Iris pigment epithelial cell (primary cell): Measurements from ENCODE around the gene ATL3.
"Not testable (repeated sequence)": the region's sequence is repeated elsewhere in the genome, so short reads cannot be mapped to it uniquely, and the experiment has no call there.

Experiments used
- DNase-seq: peaks from one replicate; pipeline ENCODE4 v3.0.0-alpha.2; 2011; ENCODE audit warnings: low read depth

Gene ATL3

GRCh38 chr11:63681321-63682065 lies 10.3 kb upstream of the ATL3 start, which contains the start of gene RTN3:
TSS of gene RTN3 (plus strand) at chr11:63681500. CDS start at chr11:63681637, 137 bp downstream.
- DNase-seq: peak; percentile 97

- DNase-seq: no peak
Measured at GRCh38 chr11:63680834-63681320, 9.7 kb upstream of the ATL3 start.

DNA sequence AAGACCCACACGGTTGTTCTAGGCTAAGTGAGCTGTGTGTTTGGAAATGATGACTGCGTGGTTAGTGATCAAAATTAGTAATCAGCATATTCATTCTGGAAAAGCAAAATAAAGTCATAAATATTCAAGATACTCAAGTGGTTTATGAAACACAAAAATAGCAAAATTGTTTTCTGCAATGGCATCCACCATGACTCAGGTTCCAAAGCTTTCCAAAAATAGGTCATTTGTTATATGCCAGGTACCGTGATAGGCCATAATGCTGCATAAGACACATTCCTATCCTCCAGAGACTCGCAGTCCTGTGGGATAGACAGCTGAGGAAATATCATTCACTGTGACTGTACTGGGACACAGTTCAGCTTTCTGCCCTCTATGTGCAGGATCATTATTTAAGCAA lies 2.4 kb upstream of the ATL3 start:
- DNase-seq: no peak

DNA sequence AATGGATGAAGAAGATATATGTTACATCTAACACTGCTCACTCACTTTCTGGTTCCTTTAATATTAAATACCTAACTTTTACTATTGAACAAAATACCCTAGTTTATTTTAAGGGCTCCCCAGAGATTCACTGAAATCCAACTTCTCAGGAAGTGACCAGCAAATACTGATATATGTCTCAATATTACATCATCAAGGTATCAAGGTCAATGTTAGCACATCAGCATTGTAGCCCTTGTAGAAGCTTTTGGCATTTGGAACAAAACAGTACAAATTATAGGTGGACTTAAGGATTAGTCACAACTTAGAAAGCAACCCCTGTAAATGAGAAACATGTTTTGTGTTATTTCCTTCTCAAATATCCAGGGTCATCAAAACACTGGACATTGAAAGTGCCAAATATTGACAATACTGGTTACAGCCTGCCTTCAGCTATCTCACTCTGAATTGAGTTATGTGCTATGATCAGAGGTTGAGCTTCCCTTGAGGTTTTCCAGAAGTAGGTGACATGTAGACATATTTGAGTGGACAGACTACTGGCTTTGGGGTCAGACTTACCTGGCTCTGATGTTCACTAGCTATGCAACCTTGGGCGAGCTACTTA lies 1.9 kb upstream of the ATL3 start:
- no peak for DNase-seq

GRCh38 chr11:63672156-63672463 lies 934 bp upstream of the ATL3 start:
- no peak for DNase-seq

DNA sequence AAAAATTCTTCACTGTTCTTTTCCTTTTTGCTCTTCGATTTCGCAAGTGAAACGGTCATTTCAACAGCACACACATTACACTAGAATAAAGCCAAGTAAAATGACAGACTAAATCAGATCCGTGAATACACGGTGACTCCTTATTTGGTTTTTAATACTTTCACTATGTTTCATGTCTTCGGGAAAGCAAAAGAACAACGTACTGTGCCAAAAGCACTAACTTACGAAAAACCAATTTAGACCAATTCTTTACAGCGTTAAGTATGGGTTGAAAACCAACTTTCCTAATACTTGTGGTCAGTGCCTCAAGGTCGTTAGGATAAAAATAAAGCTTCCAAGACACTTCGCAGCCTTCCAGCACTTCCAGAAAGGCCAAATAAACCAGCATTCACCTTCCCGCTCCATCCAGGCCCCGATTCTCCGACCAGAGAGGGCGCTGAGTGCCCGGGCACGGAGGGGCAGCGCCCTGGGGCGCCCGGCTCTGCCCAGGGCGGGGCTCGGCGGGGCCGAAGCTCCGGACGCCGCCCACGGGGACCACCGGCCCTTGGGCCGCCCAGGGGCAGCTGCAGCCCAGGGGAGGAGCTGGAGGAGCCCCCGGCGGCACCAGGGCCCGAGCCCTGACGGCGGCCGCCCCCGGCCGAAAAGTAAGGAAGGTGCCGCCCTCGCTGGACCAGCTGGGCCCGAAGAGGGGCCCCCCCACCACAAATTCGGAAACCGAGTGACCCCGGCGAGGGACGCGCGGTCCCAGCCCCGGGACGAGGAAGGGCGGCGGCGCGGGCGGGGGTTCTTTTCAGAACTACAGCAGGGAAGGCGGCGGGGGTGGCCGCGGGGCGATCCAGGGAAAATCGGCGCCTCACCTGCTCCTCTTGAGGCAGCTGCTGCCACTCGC lies 499 bp downstream of the ATL3 start:
- DNase-seq: peak; percentile 59

GRCh38 chr11:63670096-63670432 lies 1.1 kb downstream of the ATL3 start:
- no peak for DNase-seq

GRCh38 chr11:63667995-63668795 lies 3.0 kb downstream of the ATL3 start:
- peak; percentile 94 for DNase-seq

- peak; percentile 87 for DNase-seq
Measured at GRCh38 chr11:63666874-63667273, 4.3 kb downstream of the ATL3 start.

- DNase-seq: peak; percentile 87
Measured at GRCh38 chr11:63663809-63664208, 7.4 kb downstream of the ATL3 start.

GRCh38 chr11:63660972-63661371 lies 10.2 kb downstream of the ATL3 start:
- no peak for DNase-seq

DNA sequence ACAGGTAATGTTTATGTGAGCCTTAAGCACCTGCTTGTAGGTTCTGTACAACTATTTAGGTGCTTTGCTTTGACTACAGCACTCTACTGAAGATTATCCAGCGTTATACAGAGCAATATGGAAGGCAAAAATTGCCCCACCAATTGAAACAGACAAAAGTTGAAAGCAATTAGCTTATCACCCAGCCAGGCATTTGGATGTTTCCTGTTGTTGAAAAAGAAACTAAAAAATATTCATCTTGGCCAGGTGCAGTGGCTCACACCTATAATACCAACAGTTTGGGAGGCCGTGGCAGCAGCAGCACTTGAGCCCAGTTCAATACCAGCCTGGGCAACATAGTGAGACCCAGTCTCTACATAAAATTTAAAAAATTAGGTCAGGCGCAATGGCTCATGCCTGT lies 18.5 kb downstream of the ATL3 start:
- DNase-seq: no peak

GRCh38 chr11:63643205-63643604 lies 28.0 kb downstream of the ATL3 start:
- DNase-seq: no peak

DNA sequence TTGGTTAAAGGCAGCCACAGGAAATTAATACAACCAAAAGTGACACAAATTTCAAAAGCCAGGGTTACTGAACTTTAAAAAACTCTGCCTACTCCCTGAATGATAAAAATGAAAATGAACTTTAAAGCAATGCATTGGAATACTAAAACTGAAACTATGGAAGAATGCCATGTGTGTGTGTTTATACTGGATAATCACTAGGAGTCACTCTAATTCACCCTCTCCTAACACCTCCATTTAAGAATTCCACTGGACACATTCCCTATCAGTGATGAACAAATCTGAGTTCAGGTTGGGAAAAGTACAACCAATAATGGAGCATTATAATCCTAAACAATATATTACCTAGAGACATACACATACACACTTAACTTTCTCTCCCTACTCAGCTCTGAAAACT lies 29.4 kb downstream of the ATL3 start:
- no peak for DNase-seq

- DNase-seq: peak; percentile 25
Measured at GRCh38 chr11:63639199-63639832, 31.9 kb downstream of the ATL3 start.

DNA sequence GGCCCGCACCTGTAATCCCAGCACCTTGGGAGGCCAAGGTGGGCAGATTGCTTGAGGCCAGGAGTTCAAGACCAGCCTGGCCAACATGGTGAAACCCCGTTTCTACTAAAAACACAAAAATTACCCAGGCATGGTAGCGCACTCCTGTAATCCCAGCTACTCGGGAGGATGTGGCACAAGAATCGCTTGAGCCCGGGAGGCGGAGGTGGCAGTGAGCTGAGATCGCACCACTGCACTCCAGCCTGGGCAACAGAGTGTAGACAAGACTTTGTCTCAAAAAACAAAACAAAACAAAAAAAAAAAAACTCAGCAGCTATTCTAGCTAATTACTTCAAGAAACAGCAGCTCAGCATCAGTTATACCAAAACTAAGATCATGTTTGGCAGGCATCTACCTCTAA lies 32.7 kb downstream of the ATL3 start:
- not testable (repeated sequence) for DNase-seq

DNA sequence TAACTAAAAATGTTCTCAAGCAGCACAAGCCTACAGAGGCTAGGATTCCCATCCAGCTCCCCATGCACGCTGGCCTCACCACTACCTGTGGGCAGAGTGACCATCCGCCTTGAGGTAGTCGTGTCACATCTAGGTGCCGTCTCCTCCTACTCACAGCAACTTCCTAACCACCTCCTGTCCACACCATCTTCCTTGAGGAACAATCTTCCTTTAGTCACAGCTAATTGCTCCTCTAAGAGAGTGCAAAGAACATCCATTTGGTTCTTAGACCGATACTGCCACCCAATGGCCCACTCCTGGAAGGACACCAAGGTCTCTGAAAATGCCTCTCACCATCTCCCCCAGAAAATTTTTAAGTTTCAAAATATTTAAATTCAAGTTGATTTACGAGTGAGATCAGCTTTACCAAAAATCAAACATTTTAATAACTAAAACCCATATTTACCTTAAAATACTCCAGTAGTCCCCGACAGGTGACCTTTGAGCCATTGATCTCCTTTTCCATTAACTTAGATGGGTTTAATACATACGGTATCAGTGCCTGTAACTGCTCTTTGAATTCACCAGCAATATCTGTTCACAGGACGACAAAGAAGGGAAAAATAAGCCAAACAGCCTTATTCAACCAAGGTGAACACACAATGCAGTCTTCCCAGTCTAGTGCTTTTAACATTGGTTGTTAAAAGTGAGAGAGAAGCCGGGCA lies 35.3 kb downstream of the ATL3 start:
- DNase-seq: peak; percentile 52

DNA sequence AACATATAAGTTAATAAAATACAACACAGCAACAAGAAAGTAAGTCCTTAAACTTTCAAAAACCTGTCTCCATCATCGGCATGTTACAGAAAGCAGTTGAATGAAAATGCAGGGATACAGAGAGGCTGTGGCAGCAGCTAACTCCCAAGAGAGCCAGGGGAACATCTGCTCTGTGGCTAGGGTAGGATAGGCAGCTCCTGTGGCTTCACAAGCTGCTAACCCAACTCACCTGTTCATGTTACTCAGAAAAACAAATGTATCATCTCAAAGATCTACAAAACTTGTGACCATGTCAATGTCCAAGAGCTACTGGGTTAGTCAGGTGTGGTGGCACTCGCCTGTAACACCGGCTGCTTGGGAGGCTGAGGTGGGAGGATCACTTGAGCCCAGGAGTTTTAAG lies 41.8 kb downstream of the ATL3 start:
- no peak for DNase-seq

GRCh38 chr11:63623513-63624140 lies 47.5 kb downstream of the ATL3 start:
- DNase-seq: no peak

DNA sequence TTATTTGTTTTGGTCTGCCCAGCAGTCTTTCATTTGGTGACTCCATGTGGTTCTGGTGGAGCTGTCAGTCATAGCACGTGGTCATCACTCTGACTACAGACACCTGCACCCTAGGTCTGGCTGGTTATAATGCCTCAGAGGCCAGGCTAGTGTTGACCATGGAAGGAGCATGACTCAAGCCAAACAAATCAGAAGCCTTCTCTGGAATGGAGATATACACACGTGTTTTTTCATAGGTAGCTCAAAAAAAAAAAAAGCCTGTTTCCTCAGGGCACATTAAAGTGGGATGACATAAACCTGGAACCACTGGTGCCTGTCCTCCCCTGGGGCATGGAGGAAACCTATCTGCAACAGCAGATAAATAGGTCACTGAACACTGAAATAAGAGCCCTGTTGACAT lies 48.9 kb downstream of the ATL3 start:
- no peak for DNase-seq
